GM04503 (cell line): ENCODE measurements around the gene AFF1.
A peak's percentile ranks its signal among the peaks of the same experiment; 100 is the strongest.
"Not testable (repeated sequence)": the region's sequence is repeated elsewhere in the genome, so short reads cannot be mapped to it uniquely, and the experiment has no call there.

Experiments used
- DNase-seq: peaks from one replicate; pipeline ENCODE4 v3.0.0-alpha.2; 2012; ENCODE audit warnings: low read depth

AFF1 gene

DNA sequence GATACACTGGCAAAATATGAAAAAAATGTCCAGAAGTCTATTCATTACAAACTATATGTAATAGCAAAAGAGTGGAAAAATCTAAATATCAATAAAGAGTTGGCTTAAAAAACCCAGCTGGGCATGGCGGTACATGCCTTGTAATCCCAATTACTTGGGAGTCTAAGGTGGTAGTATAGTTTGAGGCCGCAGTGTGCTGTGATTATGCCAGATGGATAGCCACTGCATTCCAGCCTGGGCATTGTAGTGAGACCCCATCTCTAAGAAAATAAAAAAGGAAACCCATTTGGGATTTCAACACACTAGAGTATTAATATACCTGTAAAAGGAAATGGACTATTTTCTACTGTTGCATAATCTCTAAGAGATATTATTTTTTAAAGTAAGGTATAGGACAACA lies 45.4 kb downstream of the AFF1 start:
- DNase-seq = no peak

DNA sequence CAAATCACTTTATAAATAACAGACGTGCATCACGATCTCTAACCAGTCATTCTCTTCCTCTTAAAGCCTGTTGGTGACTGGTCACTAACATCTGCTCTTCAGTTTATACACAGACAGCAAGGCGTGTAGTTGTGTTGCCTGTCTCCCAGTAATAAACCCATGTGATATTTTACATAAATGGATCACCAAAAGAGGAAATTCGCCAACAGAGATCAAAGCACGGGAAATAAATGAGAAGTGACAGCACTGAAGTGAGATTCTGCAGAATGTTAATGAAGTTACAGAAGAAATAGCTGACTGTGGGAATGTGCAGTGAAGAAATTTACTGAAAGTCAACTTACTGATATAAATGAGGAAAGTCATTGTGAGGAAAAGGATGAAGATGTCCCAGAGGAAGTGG lies 47.0 kb downstream of the AFF1 start:
- DNase-seq = no peak

DNA sequence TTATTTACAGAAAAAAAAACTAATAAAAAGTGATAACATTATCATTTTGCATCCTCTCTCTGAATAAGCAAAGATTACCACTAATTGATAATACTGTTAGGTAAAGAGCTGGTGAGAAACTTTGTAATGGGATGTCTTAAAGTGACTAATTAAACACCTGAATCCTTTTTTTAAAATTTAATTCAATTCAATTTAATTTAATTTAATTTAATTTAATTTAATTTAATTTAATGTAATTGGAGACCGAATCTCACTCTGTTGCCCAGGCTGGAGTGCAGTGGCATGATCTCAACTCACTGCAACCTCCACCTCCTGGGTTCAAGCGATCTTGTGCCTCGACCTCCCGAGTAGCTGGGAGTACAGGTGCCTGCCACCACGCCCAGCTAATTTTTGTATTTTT lies 51.0 kb downstream of the AFF1 start:
- DNase-seq = not testable (repeated sequence)

DNA sequence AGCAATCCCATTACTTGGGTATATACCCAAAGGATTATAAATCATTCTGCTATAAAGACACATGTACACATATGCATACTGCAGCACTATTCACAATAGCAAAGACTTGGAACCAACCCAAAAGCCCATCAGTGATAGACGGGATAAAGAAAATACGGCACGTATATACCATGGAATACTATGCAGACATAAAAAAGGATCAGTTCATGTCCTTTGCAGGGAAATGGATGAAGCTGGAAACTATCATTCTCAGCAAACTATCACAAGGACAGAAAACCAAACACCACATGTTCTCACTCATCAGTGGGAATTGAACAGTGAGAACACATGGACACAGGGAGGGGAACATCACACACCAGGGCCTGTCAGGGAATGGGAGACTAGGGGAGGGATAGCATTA lies 54.8 kb downstream of the AFF1 start:
- DNase-seq = not testable (repeated sequence)

DNA sequence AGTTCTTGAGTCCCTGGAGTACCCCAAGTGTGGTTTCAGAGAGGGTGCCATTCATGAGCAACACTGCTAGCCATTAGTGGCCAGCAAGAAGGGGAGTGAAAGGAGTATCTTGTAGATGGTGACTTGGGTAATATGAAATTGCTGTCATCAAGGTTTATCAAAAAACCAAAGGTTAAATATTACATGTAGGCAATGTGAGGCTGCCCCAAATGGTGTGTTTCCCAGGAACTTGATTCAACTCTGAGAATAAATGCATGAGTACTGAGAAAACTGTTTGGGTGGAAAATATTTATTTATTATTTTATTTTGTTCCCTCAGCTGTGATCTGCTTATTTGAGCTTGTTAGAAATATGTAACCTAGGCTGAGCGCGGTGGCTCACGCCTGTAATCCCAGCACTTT lies 55.7 kb downstream of the AFF1 start:
- no peak for DNase-seq

DNA sequence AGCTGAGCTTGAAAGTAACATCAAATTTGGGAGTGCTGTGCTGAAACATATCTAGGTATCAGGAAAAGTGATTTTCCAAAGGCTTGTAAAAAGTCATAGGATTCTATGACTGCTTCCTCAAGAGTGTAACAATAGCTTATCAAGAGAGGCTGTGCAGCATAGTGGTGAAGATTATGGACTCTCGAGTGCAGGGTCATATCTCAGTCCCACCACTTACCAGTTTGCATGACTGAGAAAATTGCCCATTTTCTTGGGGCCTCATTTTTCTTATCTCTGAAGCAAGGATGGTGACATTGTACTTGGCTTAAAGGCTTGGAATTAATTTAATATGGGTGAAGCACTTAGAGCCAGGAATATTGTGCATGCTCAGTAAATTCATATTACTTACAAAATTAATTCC lies 57.2 kb downstream of the AFF1 start:
- no peak for DNase-seq

DNA sequence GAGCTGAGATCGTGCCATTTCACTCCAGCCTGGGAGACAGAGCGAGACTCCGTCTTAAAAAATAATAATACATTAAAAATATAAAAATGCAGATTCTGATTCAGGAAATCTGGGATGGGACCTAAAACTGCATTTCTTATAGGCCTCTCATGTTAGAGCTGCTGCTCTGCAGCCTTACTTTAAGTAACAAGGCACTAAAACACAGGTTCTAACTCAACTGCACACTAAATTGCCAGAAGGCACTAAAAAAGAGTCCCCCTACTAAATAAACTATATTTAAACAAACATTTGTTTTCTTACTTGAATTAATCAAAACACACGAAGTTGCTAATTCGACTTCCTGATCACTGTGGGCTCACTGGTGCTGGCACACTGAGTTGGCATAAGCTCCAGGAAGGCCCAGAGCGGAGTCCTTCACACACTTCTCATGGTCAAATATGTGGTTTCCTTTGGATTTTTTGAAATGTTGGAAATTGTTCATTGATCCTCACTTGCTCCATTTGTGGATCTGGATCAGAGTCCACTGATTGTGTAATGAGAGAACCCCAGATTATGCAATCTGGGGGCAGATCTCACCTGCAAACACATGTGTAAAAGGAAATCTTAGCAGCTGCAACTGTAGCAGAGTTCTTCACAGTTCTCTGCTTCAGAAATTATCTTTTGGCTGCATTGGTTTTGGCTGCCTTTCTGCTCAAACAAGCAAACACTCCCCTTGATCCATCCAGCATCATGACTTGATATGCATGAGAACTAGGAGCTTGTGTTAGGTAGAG lies 59.3 kb downstream of the AFF1 start:
- DNase-seq = no peak

DNA sequence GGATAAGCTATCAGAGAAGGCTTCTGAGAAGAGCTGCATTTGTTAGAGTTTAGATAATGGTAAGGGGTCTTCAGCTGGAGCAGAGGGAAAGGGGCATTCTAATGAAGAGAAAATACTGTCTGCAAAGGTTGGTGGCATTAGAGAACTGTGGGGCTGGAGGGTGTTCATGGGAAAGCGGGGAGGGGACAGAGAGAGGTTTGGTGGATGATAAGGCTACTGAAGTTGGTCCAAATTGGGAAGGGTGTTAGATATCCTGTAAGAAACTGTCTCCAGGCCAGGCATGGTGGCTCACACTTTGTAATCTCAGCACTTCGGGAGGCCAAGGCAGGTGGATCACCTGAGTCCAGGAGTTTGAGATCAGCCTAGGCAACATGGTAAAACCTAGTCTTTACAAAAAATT lies 59.9 kb downstream of the AFF1 start:
- no peak for DNase-seq

DNA sequence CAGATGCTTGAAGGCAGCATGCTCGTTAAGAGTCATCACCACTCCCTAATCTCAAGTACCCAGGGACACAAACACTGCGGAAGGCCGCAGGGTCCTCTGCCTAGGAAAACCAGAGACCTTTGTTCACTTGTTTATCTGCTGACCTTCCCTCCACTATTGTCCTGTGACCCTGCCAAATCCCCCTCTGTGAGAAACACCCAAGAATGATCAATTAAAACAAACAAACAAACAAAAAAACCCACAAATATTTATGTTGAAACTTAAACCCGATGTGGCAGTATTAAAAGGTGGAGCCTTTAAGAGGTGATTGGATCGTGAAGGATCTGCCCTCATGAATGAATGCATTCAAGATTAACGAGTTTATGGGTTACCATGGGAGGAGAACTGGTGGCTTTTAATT lies 61.7 kb downstream of the AFF1 start:
- not testable (repeated sequence) for DNase-seq

DNA sequence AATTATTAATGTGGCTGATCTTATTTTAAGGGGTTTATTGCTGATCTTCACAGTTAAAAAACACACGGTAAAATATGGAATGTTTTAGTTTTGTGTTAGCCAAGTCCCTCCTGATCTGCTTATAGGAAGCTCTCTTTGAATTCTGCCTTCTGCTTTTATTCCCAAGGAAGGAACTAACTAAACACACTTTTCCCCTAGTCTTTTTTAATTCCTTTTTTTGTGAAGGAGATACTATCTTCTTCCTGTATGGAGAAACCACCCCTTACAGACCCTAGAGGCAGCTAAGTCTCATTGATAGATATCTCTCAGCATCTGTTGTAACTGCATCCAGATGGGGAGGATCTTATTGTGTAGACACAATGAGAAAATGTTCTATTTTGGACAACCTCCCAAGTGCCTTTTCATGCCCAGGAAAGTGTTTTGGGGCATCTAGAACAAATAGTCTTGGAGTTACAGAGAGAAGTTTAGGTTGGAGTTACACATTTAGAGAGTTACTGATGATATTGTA lies 64.4 kb downstream of the AFF1 start:
- DNase-seq = no peak

DNA sequence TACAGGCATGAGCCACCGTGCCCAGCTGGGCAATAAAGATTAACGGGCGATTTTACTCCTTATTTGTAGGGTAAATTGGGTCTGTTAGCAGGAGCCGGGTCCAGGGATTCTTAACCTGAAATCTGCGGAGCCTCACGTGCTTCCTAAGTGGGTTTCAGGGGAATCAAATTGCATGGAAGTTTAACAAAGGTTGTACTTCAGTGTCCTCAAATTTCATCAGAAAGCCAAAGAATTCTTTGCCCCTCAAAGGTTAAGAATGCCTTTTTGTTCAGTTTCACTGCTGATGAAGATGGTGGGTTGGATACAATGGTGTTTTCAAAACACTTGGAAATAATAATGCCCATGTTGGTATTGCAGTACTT lies 67.9 kb downstream of the AFF1 start:
- no peak for DNase-seq

DNA sequence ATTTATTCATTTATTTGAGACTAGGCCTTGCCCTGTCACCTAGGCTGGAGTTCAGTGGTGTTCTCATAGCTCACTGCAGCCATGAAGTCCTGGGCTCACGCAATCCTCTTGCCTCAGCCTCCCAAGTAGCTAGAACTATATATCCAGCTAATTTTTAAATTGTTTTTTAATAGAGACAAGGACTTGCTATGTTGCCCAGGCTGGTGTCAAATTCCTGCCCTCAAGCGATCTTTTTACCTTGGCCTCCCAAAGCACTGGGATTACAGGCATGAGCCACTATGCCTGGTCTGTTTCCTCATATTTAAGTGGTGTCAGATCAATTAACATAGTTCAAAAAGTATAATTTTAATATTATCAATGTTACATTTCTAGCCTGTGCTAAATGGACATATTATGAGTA lies 68.5 kb downstream of the AFF1 start:
- DNase-seq = no peak

DNA sequence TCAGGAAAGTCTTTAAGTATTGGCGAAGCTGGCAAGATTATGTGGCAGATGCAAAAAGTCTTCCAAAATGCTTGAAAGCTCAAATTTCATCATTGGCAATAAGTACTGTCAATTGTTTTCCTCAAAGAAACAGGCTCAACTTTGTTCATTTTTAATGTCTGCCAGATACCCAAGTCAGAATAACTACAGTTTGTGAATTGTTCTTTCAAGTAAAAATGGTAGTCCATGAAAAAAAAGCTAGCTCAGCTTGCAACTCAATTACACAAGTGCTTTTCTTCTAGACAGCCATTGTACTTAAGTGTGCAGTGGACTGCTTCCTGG lies 70.5 kb downstream of the AFF1 start:
- no peak for DNase-seq

DNA sequence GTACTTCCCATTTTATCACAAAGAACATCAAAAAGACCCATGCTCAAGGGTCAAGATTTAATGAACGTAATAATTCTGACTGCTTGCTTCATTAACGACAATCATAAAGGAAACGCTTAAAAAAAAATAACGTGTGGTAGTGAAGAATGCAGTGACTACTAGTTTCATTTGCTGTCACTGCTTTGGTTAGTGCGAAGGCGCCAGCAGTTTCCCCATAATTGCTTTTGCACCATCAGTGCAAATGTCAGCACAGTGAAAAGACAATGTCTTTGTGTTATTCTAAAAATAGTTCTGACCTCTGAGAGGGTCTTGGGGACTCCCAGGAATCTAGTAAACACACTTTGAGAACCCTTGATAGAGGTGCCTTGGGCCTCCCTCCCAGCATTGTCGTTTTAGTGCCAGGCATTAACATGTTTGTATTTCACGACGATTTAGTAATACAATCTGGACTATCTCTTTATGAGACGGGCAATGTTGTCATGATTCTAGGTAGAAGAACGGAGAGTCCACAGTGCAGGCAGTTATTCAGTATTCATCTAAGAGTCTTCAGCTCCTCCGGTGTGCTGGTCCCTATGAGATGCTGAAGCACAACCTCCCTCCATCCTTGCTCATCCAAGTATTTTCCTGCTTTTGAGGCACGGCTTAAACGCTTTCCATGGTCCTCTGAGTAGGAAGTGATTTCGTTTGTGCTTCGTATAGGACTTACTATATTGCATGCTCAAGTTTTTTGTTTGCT lies 71.0 kb downstream of the AFF1 start:
- no peak for DNase-seq

DNA sequence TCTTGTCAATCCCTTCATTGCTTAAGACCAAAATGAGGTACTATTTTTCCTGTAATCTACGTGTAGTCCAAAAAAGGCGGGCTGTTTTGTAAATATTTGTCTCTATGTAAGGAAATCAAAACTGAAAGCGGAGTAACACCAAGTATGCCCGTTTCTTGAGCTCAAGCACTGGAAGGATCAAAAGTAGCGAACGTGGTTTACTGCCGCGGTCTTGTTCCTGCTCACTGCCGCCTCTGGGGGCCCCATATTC lies 71.5 kb downstream of the AFF1 start:
- peak; percentile 57 for DNase-seq

DNA sequence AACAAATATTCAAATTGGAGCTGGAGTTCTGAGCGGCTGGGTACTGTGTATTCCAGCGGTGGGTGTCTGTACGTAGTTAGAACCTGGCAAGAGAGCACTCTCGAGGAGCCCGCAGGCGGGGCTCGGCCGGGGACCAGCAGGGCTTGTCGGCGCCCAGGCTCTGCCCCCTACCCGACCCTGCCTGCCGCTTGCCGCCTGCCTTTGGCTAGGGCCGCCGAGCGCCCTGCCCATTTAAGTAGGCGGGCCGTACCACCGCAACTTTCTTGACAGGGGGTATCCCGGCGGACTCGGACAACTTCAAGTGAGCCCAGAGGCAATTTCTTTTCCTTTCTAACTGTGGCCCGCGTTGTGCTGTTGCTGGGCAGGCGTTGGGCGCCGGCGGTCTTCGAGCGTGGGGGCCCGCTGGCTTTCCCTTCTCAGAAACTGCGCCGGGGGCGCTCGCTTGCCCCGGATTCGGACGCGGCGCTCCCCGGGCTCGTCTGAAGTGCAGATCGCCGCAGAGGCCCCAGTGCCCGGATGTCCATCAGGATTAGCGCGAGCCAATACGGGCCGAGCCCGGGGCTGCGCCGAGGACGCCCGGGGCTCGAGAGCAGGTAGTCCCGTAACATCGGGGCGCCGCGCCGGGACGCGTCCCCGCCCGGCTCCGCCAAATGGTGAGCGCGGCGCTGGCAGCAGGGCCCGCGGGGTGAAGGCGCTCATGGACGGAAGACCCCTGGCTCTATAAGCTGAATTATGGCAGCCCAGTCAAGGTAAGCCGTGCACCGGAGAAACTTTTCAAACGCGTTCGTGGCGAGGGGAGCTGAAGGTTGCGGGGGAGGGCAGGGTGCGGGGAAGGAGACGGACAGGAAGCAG lies 72.1 kb downstream of the AFF1 start:
- DNase-seq = peak; percentile 57

DNA sequence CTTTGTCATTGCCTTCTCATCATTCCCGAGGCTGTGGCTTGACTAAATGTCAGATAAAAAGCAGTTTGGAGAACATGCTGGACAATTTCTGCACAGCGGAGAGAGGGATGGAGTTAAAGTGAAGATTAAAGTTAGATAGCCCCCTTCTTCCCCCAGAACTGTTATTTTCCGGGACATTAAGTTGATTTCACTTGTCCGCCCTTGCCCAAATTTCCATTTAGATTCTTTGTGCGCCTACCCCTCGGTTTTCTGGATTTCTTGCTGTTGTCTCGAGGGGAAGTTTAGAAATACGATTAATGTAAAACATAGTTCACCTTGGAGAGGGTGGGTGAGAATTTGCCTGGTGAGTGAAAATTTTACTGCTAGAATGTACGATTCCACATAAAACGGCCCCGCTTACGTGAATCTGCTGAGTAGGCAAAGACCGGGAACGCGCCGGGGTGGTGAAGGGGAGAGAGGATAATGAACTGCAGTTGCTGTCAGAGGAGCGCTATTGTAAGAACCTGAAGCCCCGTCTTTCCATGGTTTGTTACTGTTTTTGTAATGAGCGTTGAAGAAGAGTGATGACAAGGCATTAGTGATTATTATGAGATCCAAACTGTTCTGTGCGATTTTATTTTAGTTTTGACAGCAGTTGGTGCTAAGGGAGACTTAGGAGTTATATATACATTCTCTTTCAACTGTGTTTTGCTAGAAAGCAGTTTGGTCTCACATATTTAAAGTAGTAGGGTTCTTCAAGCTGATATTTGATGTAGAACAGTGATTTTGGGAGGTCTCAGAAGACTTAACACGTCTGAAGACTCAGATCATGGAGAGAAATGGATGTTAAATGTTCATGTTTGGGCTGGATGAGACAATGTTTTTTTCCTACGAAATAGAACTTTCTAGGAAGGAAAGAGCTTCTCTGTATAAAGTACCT lies 73.0 kb downstream of the AFF1 start:
- DNase-seq = no peak

DNA sequence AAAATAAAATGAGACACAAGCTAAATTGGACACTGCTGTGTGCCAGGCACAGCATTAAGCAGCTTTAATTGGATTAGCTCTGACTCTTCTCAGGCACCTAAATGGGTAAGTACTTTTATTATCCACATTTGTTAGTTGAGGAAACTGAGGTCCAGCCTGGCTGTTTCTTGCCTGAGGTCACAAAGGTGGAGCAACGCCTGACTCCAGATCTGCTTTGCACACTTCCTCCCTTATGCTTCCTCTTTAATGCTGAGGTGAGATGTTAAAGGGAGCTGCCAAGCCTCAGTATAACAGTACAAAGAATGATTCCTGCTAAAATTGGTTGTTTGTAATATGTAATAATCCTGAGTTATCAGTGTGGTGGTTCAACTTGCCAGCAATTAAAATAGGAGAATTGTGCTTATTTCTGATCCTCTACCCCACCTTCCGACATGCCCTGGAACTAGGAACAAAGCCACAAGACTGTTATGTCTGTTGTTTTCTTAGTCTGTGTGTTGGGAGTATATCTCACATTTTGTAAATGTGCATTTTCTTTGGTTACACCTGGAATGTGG lies 74.4 kb downstream of the AFF1 start:
- DNase-seq = no peak

DNA sequence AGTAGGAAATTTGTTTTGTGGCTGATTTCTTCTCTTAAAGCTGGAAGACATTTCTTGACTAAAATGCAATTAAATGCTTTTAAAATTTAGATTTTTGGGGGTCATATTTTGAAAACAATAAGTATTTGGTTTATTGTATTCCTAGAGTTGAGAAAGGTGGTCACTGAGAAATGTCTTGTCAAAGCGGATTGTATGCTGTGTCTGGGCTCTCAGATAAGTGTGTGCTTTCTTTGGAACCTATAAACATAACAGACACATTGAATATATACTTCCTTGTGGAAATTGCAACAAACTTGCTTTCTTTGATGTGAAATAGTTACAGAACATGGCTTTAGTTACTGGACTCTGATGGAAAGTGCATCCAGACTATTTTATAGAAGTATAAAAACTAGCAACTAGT lies 75.4 kb downstream of the AFF1 start:
- DNase-seq = no peak

DNA sequence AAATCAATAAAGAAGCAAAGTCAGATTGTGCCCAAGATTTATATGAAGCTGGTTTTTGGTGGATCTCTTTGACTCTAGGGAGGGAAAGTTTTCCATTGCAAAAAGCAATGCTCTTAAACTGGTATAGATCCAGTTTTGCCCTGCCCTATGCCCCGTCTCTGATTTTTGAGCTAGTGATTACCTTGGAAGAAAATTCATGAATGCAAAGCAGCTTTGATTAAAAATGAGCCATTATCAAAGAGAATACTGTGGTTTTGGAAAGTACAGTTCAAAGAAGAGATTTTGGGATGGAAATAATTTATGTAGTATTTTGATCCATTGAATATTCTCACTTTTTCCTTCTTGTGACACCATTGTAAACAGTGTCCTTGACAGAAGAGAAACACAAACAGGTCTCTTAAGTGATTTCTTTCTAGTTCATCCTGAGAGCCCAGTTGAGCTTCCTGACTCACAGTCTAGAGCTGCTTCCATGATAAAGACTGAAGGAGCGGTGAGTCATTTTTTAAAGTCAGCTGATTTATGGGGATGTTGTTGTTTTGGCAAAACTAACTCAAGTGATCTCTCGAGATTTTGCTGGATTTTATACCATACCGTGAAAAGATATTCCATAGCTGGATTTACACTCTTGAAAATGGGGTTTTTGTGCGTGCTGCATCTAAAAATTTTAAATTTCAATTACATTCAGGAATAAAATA lies 76.7 kb downstream of the AFF1 start:
- peak; percentile 56 for DNase-seq

DNA sequence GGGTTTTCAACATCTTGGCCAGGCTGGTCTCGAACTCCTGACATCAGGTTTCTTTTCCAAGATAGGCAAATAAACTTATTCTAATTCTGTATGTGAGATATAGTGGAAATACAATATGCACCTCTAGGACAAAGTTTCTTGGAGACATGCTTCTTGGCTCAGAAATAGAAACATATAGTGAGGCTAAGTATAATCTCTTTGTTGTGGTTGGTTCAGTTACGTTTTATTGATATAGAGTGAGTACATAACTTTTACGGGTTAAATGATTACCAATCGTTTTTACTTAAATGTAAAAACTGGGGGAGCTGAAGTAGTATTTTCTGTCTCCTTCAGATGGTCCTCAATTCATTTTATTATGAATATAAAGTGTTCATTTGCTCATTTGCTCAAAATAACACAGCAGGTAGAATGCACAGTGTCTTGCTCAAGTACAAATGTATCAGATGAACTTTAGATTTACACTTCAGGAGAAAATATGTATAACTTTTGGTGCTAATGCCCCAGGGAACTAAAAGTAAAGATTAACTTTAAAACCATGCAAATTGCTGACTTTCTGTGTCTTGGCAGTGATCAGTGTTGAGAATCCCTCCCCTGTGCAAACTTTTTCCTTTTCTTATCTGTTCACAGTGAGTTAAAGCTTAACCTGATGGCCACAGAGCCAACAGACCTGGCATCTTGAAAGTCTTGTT lies 77.6 kb downstream of the AFF1 start:
- DNase-seq = no peak
